ENCODE results near the gene FAM135A. TPM values are rescaled to one million over a fixed set of nuclear protein-coding genes. Genes with fewer than 3 reads are reported as not detected.
"Not testable (repeated sequence)": the region's sequence is repeated elsewhere in the genome, so short reads cannot be mapped to it uniquely, and the experiment has no call there.

FAM135A gene
- total and polyA plus RNA-seq, 5 donors from 2014 or later: 3.1 to 10.1 (median 3.8) TPM

DNA sequence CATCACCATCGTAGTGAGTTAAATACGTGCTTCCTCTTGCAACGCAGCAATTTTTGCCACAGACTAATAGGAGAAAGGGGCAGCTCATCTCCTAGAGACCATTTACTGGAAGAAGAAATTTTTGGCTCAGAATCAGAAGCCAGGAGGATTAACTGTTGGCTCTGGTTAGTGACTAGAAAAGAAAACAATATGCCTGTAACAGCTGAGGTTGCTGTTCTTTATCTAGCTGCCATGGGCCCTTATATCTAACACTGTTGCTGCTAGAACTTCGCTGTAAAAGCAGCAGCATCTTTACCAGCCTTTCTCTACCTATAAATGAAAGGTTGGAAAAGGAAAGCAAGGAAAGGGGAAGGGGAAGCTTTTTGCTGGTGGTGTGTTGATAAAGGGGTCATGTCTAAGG is 65.9 kb downstream of the FAM135A start:
- DNase-seq: no peak
- H3K27ac ChIP-seq (ENCODE audit: insufficient read depth, low read length, poor library complexity, severe bottlenecking): no peak overlapping the region
- peaks cover 22% of the 10 kb centered on the region for H3K36me3 ChIP-seq (ENCODE audit: control insufficient read depth, insufficient read depth, low read length)
- H3K4me3 Mint-ChIP-seq: no peak overlapping the region
- no peaks in the 10 kb centered on the region for H3K9me3 ChIP-seq (ENCODE audit: control insufficient read depth in 2 of 2, low read length in 2 of 2)
- no peak for ATAC-seq (ENCODE audit: low read depth in 2 of 2)
- no peaks in the 10 kb centered on the region for H3K27me3 Mint-ChIP-seq
- no peaks in the 10 kb centered on the region for H3K4me1 ChIP-seq (ENCODE audit: control insufficient read depth, insufficient read depth, low read length, poor library complexity, severe bottlenecking)
- H3K4me1 Mint-ChIP-seq: no peaks in the 10 kb centered on the region
- no peak overlapping the region for H3K4me3 ChIP-seq (ENCODE audit: low read depth, low read length)
- H3K36me3 Mint-ChIP-seq: peaks cover 24% of the 10 kb centered on the region
- H3K27me3 ChIP-seq (ENCODE audit: control insufficient read depth, insufficient read depth, low read length): no peaks in the 10 kb centered on the region
- H3K27ac Mint-ChIP-seq: no peak overlapping the region
- H3K9me3 Mint-ChIP-seq: no peaks in the 10 kb centered on the region

DNA sequence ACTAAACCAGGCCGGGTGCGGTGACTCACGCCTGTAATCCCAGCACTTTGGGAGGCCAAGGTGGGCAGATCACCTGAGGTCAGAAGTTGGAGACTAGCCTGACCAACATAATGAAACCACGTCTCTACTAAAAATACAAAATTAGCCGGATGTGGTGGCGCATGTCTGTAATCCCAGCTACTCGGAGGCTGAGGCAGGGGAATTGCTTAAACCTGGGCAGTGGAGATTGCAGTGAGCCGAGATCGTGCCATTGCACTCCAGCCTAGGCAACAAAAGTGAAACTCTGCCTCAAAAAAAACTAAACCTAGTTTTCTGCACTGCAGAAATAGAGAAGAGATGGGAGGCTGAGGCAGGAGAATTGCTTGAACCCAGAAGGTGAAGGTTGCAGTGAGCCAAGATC is 73.3 kb downstream of the FAM135A start:
- ATAC-seq (ENCODE audit: low read depth in 2 of 2); DNase-seq: not testable (repeated sequence)

DNA sequence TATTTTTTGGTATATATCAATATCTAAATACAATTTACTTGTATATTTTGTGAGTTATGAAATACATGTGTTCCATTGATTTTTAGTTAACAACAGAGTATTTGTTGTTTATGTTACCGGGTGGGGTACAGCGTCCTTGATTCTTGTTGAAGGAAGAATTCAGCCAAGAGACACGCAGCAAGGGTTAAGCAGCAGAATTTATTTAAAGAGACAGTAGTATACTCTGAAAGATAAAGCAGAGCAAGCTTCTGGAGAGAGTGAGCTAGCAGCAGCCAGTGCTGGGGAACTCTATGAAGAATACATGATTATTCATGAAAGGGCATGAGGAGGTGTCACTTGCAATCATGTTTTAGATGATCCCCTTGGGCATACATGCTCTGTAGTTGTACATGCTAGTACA is 76.1 kb downstream of the FAM135A start:
- no peaks in the 10 kb centered on the region for H3K4me1 Mint-ChIP-seq

More for the DNA sequence above, 73.3 kb downstream of the FAM135A start:
- not testable (repeated sequence) for H3K27ac ChIP-seq (ENCODE audit: insufficient read depth, low read length, poor library complexity, severe bottlenecking); H3K4me3 ChIP-seq (ENCODE audit: low read depth, low read length); H3K27ac Mint-ChIP-seq; H3K4me3 Mint-ChIP-seq; H3K9me3 Mint-ChIP-seq; H3K27me3 Mint-ChIP-seq; H3K27me3 ChIP-seq (ENCODE audit: control insufficient read depth, insufficient read depth, low read length); H3K4me1 Mint-ChIP-seq; H3K9me3 ChIP-seq (ENCODE audit: control insufficient read depth in 2 of 2, low read length in 2 of 2); H3K36me3 ChIP-seq (ENCODE audit: control insufficient read depth, insufficient read depth, low read length); H3K36me3 Mint-ChIP-seq; H3K4me1 ChIP-seq (ENCODE audit: control insufficient read depth, insufficient read depth, low read length, poor library complexity, severe bottlenecking)

DNA sequence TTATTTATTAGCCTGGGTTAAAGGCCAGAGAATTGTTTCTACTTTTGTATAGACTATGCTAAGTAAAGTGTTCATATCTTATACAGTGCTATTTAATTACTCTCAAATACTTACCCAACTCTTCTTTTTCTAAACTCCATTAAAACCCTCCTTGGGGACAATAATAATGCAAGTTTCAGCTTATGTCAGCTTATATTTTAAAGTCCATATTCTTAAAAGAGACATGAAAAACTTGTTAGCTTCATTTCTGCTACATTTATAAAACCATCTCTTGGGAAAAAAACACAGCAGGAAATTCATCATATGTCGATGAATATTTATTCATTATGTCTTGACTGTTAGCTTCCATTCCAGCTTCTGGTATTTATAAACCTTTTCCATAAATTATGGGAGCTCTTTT is 81.5 kb downstream of the FAM135A start:
- H3K4me3 ChIP-seq (ENCODE audit: low read depth, low read length): no peak overlapping the region
- peaks cover 0 to 4% (median 0%) of the 10 kb centered on the region in 4 donors for H3K4me1 Mint-ChIP-seq
- H3K27ac Mint-ChIP-seq: no peak overlapping the region
- ATAC-seq (ENCODE audit: low read depth in 2 of 2) (no peak), DNase-seq (no peak)
- H3K36me3 Mint-ChIP-seq: peaks cover 11% of the 10 kb centered on the region
- no peak overlapping the region for H3K27ac ChIP-seq (ENCODE audit: insufficient read depth, low read length, poor library complexity, severe bottlenecking)
- H3K9me3 Mint-ChIP-seq: peaks cover 0 to 11% (median 10%) of the 10 kb centered on the region in 7 donors
- no peaks in the 10 kb centered on the region for H3K4me1 ChIP-seq (ENCODE audit: control insufficient read depth, insufficient read depth, low read length, poor library complexity, severe bottlenecking)
- H3K36me3 ChIP-seq (ENCODE audit: control insufficient read depth, insufficient read depth, low read length): no peaks in the 10 kb centered on the region
- no peaks in the 10 kb centered on the region for H3K27me3 ChIP-seq (ENCODE audit: control insufficient read depth, insufficient read depth, low read length)
- no peaks in the 10 kb centered on the region for H3K9me3 ChIP-seq (ENCODE audit: control insufficient read depth in 2 of 2, low read length in 2 of 2)
- H3K4me3 Mint-ChIP-seq: no peak overlapping the region
- no peaks in the 10 kb centered on the region for H3K27me3 Mint-ChIP-seq

More for the DNA sequence above, 76.1 kb downstream of the FAM135A start:
- Mint-ChIP-seq H3K4me3 (no peak overlapping the region), H3K9me3 (no peaks in the 10 kb centered on the region), H3K27ac (no peak overlapping the region), H3K36me3 (peaks cover 3% of the 10 kb centered on the region), H3K27me3 (no peaks in the 10 kb centered on the region)
- Histone ChIP-seq H3K9me3 (ENCODE audit: control insufficient read depth in 2 of 2, low read length in 2 of 2) (no peaks in the 10 kb centered on the region), H3K27ac (ENCODE audit: insufficient read depth, low read length, poor library complexity, severe bottlenecking) (no peak overlapping the region), H3K27me3 (ENCODE audit: control insufficient read depth, insufficient read depth, low read length) (no peaks in the 10 kb centered on the region), H3K4me3 (ENCODE audit: low read depth, low read length) (no peak overlapping the region), H3K4me1 (ENCODE audit: control insufficient read depth, insufficient read depth, low read length, poor library complexity, severe bottlenecking) (no peaks in the 10 kb centered on the region), H3K36me3 (ENCODE audit: control insufficient read depth, insufficient read depth, low read length) (peaks cover 2% of the 10 kb centered on the region)
- ATAC-seq (ENCODE audit: low read depth in 2 of 2) (no peak), DNase-seq (no peak)

DNA sequence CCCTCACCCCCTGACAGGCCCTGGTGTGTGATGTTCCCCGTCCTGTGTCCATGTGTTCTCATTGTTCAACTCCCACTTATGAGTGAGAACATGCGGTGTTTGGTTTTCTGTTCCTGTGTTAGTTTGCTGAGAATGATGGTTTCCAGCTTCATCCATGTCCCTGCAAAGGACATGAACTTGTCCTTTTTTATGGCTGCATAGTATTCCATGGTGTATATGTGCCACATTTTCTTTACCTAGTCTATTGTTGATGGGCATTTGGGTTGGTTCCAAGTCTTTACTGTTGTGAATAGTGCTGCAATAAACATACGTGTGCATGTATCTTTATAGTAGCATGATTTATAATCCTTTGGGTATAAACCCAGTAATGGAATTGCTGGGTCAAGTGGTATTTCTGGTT is 82.5 kb downstream of the FAM135A start:
- H3K27me3 Mint-ChIP-seq; H3K9me3 ChIP-seq (ENCODE audit: control insufficient read depth in 2 of 2, low read length in 2 of 2); H3K27ac Mint-ChIP-seq; DNase-seq; H3K4me1 ChIP-seq (ENCODE audit: control insufficient read depth, insufficient read depth, low read length, poor library complexity, severe bottlenecking); H3K4me1 Mint-ChIP-seq; ATAC-seq (ENCODE audit: low read depth in 2 of 2); H3K4me3 Mint-ChIP-seq; H3K36me3 ChIP-seq (ENCODE audit: control insufficient read depth, insufficient read depth, low read length); H3K4me3 ChIP-seq (ENCODE audit: low read depth, low read length); H3K27me3 ChIP-seq (ENCODE audit: control insufficient read depth, insufficient read depth, low read length); H3K27ac ChIP-seq (ENCODE audit: insufficient read depth, low read length, poor library complexity, severe bottlenecking): not testable (repeated sequence)
- Mint-ChIP-seq H3K36me3 (peaks cover 17% of the 10 kb centered on the region), H3K9me3 (peaks cover 0 to 15% (median 10%) of the 10 kb centered on the region in 7 donors)

DNA sequence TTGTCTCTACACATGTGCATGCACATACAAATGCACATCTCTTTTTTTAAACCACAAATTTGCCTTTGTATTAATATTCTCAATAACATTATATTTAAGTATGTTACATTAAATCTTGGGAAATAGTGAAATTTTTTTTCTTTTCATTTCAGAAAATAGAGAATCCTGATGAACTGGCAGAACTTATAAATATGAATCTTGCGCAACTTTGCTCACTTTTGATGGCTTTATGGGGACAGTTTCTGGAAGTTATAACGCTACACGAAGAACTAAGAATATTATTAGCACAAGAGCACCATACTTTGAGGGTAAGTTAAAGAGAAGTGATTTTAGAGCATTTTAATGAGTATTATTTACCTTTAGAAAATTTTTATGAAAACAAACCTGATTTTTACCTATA is 89.2 kb downstream of the FAM135A start:
- Histone ChIP-seq H3K27ac (ENCODE audit: insufficient read depth, low read length, poor library complexity, severe bottlenecking) (no peak overlapping the region), H3K4me3 (ENCODE audit: low read depth, low read length) (no peak overlapping the region), H3K4me1 (ENCODE audit: control insufficient read depth, insufficient read depth, low read length, poor library complexity, severe bottlenecking) (no peaks in the 10 kb centered on the region), H3K9me3 (ENCODE audit: control insufficient read depth in 2 of 2, low read length in 2 of 2) (peaks cover 4 to 10% of the 10 kb centered on the region in 2 experiments), H3K27me3 (ENCODE audit: control insufficient read depth, insufficient read depth, low read length) (no peaks in the 10 kb centered on the region), H3K36me3 (ENCODE audit: control insufficient read depth, insufficient read depth, low read length) (peaks cover 22% of the 10 kb centered on the region)
- Mint-ChIP-seq H3K27me3 (no peaks in the 10 kb centered on the region), H3K36me3 (peaks cover 59% of the 10 kb centered on the region), H3K4me3 (no peak overlapping the region), H3K4me1 (peaks cover 0 to 4% (median 0%) of the 10 kb centered on the region in 4 donors), H3K27ac (no peak overlapping the region), H3K9me3 (peaks cover 0 to 25% (median 15%) of the 10 kb centered on the region in 7 donors)
- DNase-seq: no peak
- ATAC-seq (ENCODE audit: low read depth in 2 of 2): no peak

DNA sequence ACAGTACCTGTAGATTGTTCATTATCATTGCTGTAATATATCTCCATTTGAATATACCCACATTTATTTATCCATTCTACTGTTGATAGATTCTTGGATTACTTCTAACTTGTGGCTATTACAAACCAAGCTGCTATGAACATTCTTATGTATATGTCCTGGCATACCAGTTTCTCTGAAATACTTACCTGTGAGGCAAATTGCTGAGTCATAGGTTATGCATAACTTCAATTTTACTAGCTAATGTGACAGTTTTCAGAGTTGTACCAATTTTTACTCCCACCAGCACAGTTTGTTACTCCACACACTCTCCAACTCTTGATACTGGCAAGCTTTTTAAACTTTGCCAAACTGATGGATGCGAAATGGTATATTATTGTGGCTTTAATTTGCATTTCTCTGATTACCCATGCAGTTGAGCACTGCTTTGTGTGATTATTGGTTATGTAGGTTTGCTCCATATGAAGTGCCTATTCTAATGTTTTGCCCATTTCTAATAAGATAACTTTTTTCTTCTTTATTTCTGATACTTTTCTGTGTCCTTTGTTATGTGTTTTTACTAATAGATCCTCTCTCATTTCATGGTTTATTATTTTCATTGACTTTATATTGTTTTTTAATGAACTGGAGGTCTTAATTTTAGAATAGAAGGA is 90.6 kb downstream of the FAM135A start:
- DNase-seq (no peak), ATAC-seq (ENCODE audit: low read depth in 2 of 2) (no peak)
- H3K4me1 Mint-ChIP-seq: no peaks in the 10 kb centered on the region
- H3K36me3 Mint-ChIP-seq: peaks cover 48% of the 10 kb centered on the region
- H3K9me3 Mint-ChIP-seq: peaks cover 0 to 18% (median 9%) of the 10 kb centered on the region in 7 donors
- H3K27me3 Mint-ChIP-seq: no peaks in the 10 kb centered on the region
- Histone ChIP-seq H3K4me1 (ENCODE audit: control insufficient read depth, insufficient read depth, low read length, poor library complexity, severe bottlenecking) (no peaks in the 10 kb centered on the region), H3K36me3 (ENCODE audit: control insufficient read depth, insufficient read depth, low read length) (peaks cover 22% of the 10 kb centered on the region), H3K9me3 (ENCODE audit: control insufficient read depth in 2 of 2, low read length in 2 of 2) (peaks cover 4 to 10% of the 10 kb centered on the region in 2 experiments), H3K4me3 (ENCODE audit: low read depth, low read length) (no peak overlapping the region), H3K27me3 (ENCODE audit: control insufficient read depth, insufficient read depth, low read length) (no peaks in the 10 kb centered on the region), H3K27ac (ENCODE audit: insufficient read depth, low read length, poor library complexity, severe bottlenecking) (no peak overlapping the region)
- H3K4me3 Mint-ChIP-seq: no peak overlapping the region
- no peak overlapping the region for H3K27ac Mint-ChIP-seq

DNA sequence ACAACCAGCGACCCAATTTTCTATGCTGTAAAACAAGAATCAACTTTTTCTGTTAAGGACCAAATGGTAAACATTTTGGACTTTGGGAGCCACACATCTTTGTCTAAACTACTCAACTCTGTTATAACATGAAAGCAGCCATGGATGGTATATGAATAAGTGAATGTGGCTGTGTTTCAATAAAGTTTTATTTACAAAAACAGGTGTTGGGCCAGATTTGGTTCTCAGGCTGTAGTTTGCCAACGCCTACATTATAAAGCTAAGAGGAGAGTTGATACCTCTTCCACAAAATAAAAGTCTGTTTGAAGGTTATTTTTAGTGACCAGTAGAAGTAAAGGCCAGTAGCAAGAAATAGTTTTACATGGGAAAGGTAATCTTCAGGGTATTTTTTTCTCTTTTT is 93.0 kb downstream of the FAM135A start:
- ATAC-seq (ENCODE audit: low read depth in 2 of 2) (no peak), DNase-seq (no peak)
- Mint-ChIP-seq H3K27ac (no peak overlapping the region), H3K36me3 (peaks cover 42% of the 10 kb centered on the region), H3K4me3 (no peak overlapping the region), H3K27me3 (no peaks in the 10 kb centered on the region), H3K4me1 (no peaks in the 10 kb centered on the region), H3K9me3 (peaks cover 0 to 16% (median 5%) of the 10 kb centered on the region in 7 donors)
- no peaks in the 10 kb centered on the region for H3K4me1 ChIP-seq (ENCODE audit: control insufficient read depth, insufficient read depth, low read length, poor library complexity, severe bottlenecking)
- H3K27me3 ChIP-seq (ENCODE audit: control insufficient read depth, insufficient read depth, low read length): no peaks in the 10 kb centered on the region
- no peak overlapping the region for H3K27ac ChIP-seq (ENCODE audit: insufficient read depth, low read length, poor library complexity, severe bottlenecking)
- peaks cover 22% of the 10 kb centered on the region for H3K36me3 ChIP-seq (ENCODE audit: control insufficient read depth, insufficient read depth, low read length)
- H3K9me3 ChIP-seq (ENCODE audit: control insufficient read depth in 2 of 2, low read length in 2 of 2): peaks cover 4 to 10% of the 10 kb centered on the region in 2 experiments
- no peak overlapping the region for H3K4me3 ChIP-seq (ENCODE audit: low read depth, low read length)

Data from CD4-positive, CD25-positive, alpha-beta regulatory T cell (primary cell).